Measurements from ENCODE around the gene PDIK1L. TPM values are rescaled to one million over a fixed set of nuclear protein-coding genes. Genes with fewer than 3 reads are reported as not detected.
"Not testable (repeated sequence)": the region's sequence is repeated elsewhere in the genome, so short reads cannot be mapped to it uniquely, and the experiment has no call there.

PDIK1L gene
- total RNA-seq, 1 donor from 2014 or later: 12.0 TPM

GRCh38 chr1:26098602-26099001, 13.0 kb upstream of the PDIK1L start:
- Histone ChIP-seq H3K79me2 (ENCODE audit: low read depth) (no peaks in the 10 kb centered on the region), H3K4me1 (peaks cover 20% of the 10 kb centered on the region), H3K4me3 (no peak overlapping the region), H3K9ac (no peak overlapping the region), H3F3A (ENCODE audit: low read depth) (peaks cover 16% of the 10 kb centered on the region), H3K27me3 (no peaks in the 10 kb centered on the region), H3K4me2 (no peak overlapping the region), H2AFZ (replicated peaks) (no peak overlapping the region), H4K20me1 (ENCODE audit: low read depth) (no peaks in the 10 kb centered on the region), H3K9me3 (ENCODE audit: low read depth) (no peaks in the 10 kb centered on the region), H3K27ac (no peak overlapping the region), H3K36me3 (no peaks in the 10 kb centered on the region)
- TF ChIP-seq EZH2phosphoT487 (IDR thresholded peaks at IDR 0.05) (no peak), EZH2 (IDR thresholded peaks at IDR 0.05) (no peak), CTCF (IDR thresholded peaks at IDR 0.05) (no peak)
- Mint-ChIP-seq H3K4me1 (peaks cover 14% of the 10 kb centered on the region), H3K27me3 (ENCODE audit: insufficient read depth, low read depth) (peaks cover 2% of the 10 kb centered on the region), H3K9me3 (no peaks in the 10 kb centered on the region), H3K27ac (no peak overlapping the region), H3K4me3 (no peak overlapping the region), H3K36me3 (no peaks in the 10 kb centered on the region)
- no peak for DNase-seq (ENCODE audit: low spot score)

- no peak overlapping the region for H3K4me3 Mint-ChIP-seq
- no peak overlapping the region for H3K27ac ChIP-seq
- H3K27me3 Mint-ChIP-seq (ENCODE audit: insufficient read depth, low read depth): peaks cover 2% of the 10 kb centered on the region
Observed at GRCh38 chr1:26099780-26100179, 11.8 kb upstream of the PDIK1L start.

GRCh38 chr1:26100204-26100603, 11.4 kb upstream of the PDIK1L start:
- not testable (repeated sequence) for H3K9ac ChIP-seq; H3K36me3 ChIP-seq; H3K4me1 Mint-ChIP-seq; H3K4me3 Mint-ChIP-seq; H3K4me3 ChIP-seq; H3K79me2 ChIP-seq (ENCODE audit: low read depth); H4K20me1 ChIP-seq (ENCODE audit: low read depth); H3K27ac Mint-ChIP-seq; H3K9me3 ChIP-seq (ENCODE audit: low read depth); H3K9me3 Mint-ChIP-seq; H3K4me2 ChIP-seq; H3K36me3 Mint-ChIP-seq; H3K27me3 ChIP-seq; H3K27ac ChIP-seq; H2AFZ ChIP-seq (replicated peaks); H3F3A ChIP-seq (ENCODE audit: low read depth); DNase-seq (ENCODE audit: low spot score); H3K4me1 ChIP-seq; H3K27me3 Mint-ChIP-seq (ENCODE audit: insufficient read depth, low read depth)

More at GRCh38 chr1:26099780-26100179, 11.8 kb upstream of the PDIK1L start:
- Histone ChIP-seq H3K4me3 (no peak overlapping the region), H3K9me3 (ENCODE audit: low read depth) (no peaks in the 10 kb centered on the region), H3K4me2 (no peak overlapping the region), H2AFZ (replicated peaks) (no peak overlapping the region), H3K79me2 (ENCODE audit: low read depth) (no peaks in the 10 kb centered on the region), H4K20me1 (ENCODE audit: low read depth) (no peaks in the 10 kb centered on the region), H3F3A (ENCODE audit: low read depth) (peaks cover 11% of the 10 kb centered on the region), H3K36me3 (no peaks in the 10 kb centered on the region), H3K27me3 (no peaks in the 10 kb centered on the region), H3K9ac (no peak overlapping the region), H3K4me1 (peaks cover 8% of the 10 kb centered on the region)
- DNase-seq (ENCODE audit: low spot score): no peak
- H3K36me3 Mint-ChIP-seq: no peaks in the 10 kb centered on the region
- no peak for TF ChIP-seq EZH2phosphoT487 (IDR thresholded peaks at IDR 0.05)
- no peak for TF ChIP-seq CTCF (IDR thresholded peaks at IDR 0.05)
- no peak for TF ChIP-seq EZH2 (IDR thresholded peaks at IDR 0.05)
- H3K4me1 Mint-ChIP-seq: peaks cover 3% of the 10 kb centered on the region
- H3K9me3 Mint-ChIP-seq: no peaks in the 10 kb centered on the region
- no peak overlapping the region for H3K27ac Mint-ChIP-seq

- Histone ChIP-seq H2AFZ (replicated peaks) (no peak overlapping the region), H3K79me2 (ENCODE audit: low read depth) (no peaks in the 10 kb centered on the region), H3K36me3 (no peaks in the 10 kb centered on the region), H3K4me3 (no peak overlapping the region), H3K4me2 (no peak overlapping the region), H3K27ac (no peak overlapping the region), H3F3A (ENCODE audit: low read depth) (no peaks in the 10 kb centered on the region), H4K20me1 (ENCODE audit: low read depth) (no peaks in the 10 kb centered on the region), H3K9me3 (ENCODE audit: low read depth) (no peaks in the 10 kb centered on the region), H3K4me1 (no peaks in the 10 kb centered on the region), H3K27me3 (no peaks in the 10 kb centered on the region), H3K9ac (no peak overlapping the region)
- no peaks in the 10 kb centered on the region for H3K9me3 Mint-ChIP-seq
- H3K4me3 Mint-ChIP-seq: no peak overlapping the region
- H3K4me1 Mint-ChIP-seq: peaks cover 6% of the 10 kb centered on the region
- no peaks in the 10 kb centered on the region for H3K36me3 Mint-ChIP-seq
- H3K27ac Mint-ChIP-seq: no peak overlapping the region
- DNase-seq (ENCODE audit: low spot score): no peak
- TF ChIP-seq EZH2 (IDR thresholded peaks at IDR 0.05): no peak
- TF ChIP-seq EZH2phosphoT487 (IDR thresholded peaks at IDR 0.05): no peak
- TF ChIP-seq CTCF (IDR thresholded peaks at IDR 0.05): no peak
- H3K27me3 Mint-ChIP-seq (ENCODE audit: insufficient read depth, low read depth): peaks cover 2% of the 10 kb centered on the region
Observed at GRCh38 chr1:26102119-26102518, 9.5 kb upstream of the PDIK1L start.
